Stimulated activated CD4-positive, alpha-beta T cell treated with anti-CD3 and anti-CD28 coated beads, TNF-alpha, amount 100 ng/mL, for 48 hours (primary cell): ENCODE data around the gene HMCN2.
"Not testable (repeated sequence)": the region's sequence is repeated elsewhere in the genome, so short reads cannot be mapped to it uniquely, and the experiment has no call there.

ENCODE experiments used
- DNase-seq, 3 donors: peaks; one replicate each; pipeline ENCODE4 v3.0.0-alpha.2; 2020; ENCODE audit warnings: low read depth in 3 of 3

HMCN2 gene

DNA sequence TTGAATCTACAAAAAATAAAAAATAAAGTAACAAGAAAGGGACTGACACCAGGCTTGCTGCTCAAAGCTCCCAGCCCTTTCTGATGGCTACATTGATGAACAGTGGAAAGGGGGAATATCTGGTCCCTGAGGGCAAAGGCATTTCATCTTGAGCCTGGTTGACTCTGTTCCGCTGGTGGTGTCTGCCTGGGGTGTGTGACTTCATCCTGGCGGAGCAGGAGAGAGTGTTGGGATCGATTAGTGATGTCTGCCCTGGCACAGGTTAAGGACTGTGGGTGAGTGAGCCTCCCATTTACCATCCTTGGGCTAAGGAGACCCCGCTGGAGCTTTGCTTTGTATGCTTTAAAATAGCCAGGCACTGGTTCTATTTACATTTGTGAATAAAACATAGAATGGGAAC, 122.3 kb downstream of the HMCN2 start:
- no peak for DNase-seq

GRCh38 chr9:130390390-130390789, 124.8 kb downstream of the HMCN2 start:
- no peak for DNase-seq

DNA sequence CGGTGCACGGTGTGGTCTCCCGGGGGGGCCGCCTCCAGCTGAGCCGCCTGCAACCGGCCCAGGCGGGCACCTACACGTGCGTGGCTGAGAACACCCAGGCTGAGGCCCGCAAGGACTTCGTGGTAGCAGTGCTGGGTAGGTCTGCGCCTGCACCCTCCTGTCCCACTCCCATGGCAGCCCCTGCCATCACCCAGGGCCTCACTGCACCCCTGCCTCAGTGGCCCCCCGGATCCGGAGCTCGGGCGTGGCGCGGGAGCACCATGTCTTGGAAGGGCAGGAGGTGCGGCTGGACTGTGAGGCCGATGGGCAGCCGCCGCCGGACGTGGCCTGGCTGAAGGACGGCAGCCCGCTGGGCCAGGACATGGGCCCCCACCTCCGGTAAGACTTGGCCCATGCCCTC, 125.4 kb downstream of the HMCN2 start:
- DNase-seq: no peak

- DNase-seq: no peak
These were observed 126.3 kb downstream of the HMCN2 start for GRCh38 chr9:130391866-130392265.

- no peak for DNase-seq
These were observed 128.1 kb downstream of the HMCN2 start for GRCh38 chr9:130393681-130394071.

- no peak for DNase-seq
These were observed 128.8 kb downstream of the HMCN2 start for GRCh38 chr9:130394320-130394719.

DNA sequence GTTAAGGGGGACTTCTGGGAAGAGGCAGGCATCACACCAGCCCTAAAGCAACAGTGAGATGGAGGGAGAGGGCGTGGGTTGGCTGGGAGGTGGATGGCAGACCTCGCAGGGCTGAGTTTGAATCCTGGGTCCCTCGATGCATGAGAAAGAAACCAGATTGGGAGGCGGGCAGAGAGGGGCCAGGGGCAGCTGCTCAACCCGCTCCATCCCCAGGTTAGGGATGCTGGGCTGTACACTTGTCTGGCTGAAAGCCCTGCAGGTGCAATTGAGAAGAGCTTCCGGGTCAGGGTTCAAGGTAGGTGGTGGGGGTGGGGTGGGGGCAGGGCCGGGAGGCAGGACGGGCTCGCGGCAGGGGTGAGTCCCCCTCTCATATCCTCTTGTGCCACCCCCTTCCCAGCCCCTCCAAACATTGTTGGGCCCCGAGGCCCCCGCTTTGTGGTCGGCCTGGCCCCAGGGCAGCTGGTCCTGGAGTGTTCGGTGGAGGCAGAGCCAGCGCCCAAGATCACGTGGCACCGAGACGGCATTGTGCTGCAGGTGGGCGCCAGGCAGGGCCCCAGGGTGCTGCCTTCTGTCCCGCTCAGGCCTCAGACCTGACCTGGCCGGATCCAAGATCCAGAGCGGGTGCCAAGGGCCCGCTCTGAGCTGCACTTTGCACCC, 129.4 kb downstream of the HMCN2 start:
- no peak for DNase-seq

DNA sequence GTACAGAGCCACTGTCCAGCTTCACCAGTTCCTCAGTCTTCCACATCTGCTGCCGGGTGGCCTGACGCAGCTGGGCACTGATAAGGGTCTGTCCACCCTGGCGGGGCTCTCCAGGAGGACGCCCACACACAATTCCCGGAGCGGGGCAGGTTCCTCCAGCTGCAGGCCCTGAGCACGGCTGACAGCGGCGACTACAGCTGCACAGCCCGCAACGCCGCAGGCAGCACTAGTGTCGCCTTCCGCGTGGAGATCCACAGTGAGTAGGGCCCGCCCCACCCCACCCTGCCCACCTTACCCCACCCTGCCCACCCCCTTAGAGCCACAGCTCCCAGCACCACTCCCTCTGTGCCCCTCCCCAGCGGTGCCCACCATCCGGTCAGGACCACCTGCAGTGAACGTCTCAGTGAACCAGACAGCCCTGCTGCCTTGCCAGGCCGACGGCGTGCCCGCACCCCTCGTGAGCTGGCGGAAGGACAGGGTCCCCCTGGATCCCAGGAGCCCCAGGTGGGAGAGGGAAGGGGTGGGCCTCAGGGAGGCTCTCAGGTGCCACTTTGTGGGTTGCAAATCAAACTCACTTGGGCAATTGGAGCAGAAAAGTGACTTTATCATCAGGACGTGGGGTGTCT, 130.4 kb downstream of the HMCN2 start:
- no peak for DNase-seq

DNA sequence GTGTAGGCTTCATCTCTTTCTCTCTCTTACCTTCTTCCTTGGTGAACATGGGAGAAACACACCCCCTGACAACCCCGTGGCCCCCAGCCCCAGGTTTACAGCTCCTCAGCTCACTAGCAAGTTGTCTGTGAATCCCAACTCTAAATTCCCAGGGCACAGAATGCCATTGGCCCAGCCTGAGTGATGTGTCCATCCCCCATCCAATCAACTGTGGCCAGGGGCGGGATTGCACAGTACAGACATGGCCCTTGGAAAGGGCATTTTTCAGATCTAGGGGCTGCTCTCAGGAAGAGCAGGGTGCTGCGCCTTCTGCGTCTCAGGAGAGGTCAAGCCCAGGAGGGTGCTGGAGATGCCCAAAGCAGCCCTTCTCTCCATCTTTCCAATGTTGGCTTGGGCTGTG, 131.0 kb downstream of the HMCN2 start:
- DNase-seq: no peak

GRCh38 chr9:130398487-130399240, 133.1 kb downstream of the HMCN2 start:
- no peak for DNase-seq

- no peak for DNase-seq
These were observed 134.2 kb downstream of the HMCN2 start for GRCh38 chr9:130399768-130400167.

DNA sequence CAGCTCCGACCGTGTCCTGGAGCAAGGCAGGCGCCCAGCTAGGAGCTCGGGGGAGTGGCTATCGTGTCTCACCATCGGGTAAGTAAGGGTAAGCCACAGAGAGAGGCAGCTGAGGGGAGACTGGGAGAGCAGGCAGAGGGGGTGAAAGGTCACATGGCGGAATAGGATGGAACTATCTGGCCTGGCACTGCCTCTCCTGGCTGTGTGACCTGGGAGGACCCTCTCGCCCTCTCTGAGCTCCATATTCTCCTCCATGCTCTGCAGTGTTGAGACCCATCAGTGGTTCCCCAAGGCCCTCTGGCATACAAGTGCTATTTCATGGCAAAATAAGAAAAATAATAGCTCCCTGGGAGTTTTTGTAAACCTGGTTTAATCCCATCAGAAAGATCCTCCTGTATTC, 135.3 kb downstream of the HMCN2 start:
- no peak for DNase-seq

DNA sequence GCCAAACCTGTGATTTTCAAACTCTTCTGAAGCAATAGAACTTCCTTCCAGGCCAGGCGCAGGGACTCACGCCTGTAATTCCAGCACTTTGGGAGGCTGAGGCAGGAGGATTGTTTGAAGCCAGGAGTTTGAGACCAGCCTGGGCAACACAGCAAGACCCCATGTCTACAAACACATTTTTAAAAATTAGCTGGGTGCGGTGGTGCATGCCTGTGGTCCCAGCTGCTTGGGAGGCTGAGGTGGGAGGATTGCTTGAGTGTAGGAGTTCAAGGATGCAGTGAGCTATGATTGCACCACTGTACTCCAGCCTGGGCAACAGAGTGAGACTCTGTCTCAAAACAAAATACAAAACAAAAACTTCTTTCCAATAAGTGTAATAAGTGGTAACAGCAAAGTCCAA, 136.2 kb downstream of the HMCN2 start:
- DNase-seq: not testable (repeated sequence)

- no peak for DNase-seq
These were observed 136.7 kb downstream of the HMCN2 start for GRCh38 chr9:130402243-130402642.

DNA sequence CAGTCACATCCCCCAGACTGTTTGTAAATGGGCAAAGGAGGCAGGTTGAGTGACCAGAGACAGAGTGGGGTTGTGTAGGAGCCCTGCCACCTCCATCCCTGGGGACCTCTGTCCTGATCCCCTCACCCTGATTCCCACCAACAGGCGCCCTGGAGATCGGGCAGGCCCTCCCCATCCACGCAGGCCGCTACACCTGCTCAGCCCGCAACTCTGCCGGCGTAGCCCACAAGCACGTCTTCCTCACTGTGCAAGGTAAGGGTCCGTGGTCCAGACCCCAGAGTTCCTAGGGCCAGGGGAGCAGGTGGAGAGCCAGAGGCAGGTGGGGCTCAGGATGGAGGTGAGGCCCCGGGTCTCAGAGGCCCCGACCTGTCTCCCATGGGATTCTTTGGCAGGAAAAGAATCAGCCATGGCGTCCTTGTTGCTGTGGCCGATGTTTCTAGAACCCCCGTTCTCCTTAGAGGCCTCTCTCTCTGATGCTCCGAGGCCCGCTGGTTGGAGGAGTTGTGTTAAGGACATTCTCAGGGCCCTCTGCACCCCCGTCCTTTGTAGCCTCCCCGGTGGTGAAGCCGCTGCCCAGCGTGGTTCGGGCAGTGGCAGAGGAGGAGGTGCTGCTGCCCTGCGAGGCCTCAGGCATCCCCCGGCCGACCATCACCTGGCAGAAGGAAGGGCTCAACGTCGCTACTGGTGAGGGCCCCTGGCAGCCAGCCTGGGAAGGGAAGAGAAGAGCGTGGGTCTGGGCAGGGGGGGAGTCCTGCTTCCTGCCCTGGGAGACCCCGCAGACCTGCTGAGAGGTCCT, 137.3 kb downstream of the HMCN2 start:
- no peak for DNase-seq

- DNase-seq: no peak
These were observed 140.2 kb downstream of the HMCN2 start for GRCh38 chr9:130405657-130406257.

DNA sequence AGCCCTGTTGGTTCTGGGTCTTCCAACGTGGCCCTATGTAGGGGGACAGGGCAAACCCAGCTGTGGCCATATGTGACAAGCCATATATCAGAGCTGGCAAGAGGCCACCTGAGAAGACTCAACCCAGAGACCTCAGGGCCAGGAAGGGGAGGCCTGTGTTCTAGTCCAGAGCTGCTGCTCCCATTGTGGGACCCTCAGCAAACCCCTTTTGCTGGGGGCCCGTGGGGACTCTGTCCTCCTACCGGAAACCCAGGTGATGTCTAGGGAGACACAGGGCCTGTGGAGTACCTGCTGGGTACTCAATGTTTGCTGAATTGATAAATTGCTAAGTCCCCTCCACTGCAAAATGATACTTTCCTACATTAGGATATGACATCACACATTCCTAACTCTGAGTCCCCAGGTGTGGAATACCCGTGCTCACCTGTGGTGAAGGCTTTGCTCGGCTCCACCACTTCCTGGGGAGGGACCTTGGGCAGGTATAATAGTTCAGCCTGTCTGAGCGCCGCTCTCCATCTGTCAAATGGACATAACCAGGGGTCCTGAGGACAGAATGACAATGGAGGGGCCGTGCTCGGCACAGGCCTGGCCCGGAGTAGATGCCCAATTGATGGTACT, 140.8 kb downstream of the HMCN2 start:
- no peak for DNase-seq

DNA sequence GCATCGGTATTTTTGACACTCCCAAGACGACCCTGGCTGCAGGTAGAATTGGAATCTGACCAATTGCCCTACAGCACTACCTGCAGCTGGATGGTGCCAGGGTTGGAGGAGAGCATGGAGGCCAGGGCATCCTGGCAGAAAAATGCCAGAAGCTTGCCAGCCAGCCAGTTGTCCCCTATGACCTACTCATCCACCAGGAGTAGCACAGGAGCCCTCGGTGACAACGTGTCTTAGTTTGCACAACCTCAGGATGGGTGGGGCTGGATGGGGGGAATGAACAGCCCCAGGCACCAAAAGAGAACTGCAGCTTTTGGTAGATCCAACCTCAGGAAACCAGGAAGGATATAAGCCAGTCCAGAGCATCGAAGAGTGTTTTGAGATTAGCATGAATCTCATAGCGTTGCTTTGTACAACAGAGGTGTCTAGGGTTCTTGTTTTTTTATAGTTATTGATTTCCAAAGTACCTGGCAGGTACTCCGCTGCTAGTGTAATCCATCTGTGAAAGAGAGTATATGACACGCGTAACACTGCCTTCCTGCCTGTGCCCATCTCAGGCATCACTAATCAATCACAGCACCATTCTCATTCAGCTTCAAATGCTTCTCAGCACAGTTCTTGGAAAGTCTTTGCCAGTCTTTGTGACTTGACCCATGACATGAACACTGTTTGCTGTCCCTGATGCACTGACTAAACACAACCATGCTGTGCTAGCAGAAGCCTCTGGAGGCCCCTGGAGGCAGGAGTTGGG, 142.5 kb downstream of the HMCN2 start:
- no peak for DNase-seq

GRCh38 chr9:130408669-130409068, 143.1 kb downstream of the HMCN2 start:
- no peak for DNase-seq

- DNase-seq: no peak
These were observed 143.7 kb downstream of the HMCN2 start for GRCh38 chr9:130409246-130409645.

DNA sequence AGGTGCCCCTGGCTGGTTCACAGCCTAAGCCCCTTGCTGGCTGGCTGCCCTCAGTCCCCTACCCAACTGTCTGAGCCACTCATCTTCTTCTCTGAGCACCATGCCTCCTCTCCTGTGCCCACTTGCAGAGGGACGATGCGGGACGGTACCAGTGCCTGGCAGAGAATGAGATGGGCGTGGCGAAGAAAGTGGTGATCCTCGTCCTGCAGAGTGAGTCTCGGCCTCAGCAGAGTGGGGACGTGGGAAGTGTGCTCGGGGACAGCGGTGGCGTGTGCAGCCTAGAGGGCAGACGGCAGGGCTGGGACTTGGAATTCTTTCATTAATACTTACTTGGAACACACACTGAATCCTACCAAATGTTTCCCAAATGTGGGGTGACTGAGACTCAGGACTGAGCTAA, 144.9 kb downstream of the HMCN2 start:
- DNase-seq: no peak
